HL-60 (cell line): ENCODE data around the gene CLK4.

ENCODE experiments used
- CTCF ChIP-seq: IDR thresholded peaks from one replicate; pipeline ENCODE4 v1.5.1; 2011; ENCODE audit warnings: low read length, control low read depth, inconsistent platforms; ENCODE audit not compliant: insufficient read depth
- POLR2AphosphoS5 ChIP-seq: IDR thresholded peaks from 2 replicates; pipeline ENCODE4 v1.6.1; 2012; ENCODE audit warnings: low read depth
- REST ChIP-seq: IDR thresholded peaks from 2 replicates; pipeline ENCODE4 v1.6.1; 2012; ENCODE audit warnings: low read depth; ENCODE audit not compliant: insufficient replicate concordance
- SPI1 ChIP-seq: IDR thresholded peaks from 2 replicates; pipeline ENCODE4 v1.6.1; 2012; ENCODE audit warnings: low read depth, mild to moderate bottlenecking, borderline replicate concordance

GRCh38 chr5:178605788-178606187 lies 21.1 kb downstream of the CLK4 start:
- no peak for TF ChIP-seq CTCF
- no peak for TF ChIP-seq POLR2AphosphoS5
- no peak for TF ChIP-seq SPI1
- TF ChIP-seq REST = no peak
